Jurkat, Clone E6-1 (cell line): ENCODE results near the gene MED26.

Source experiments
- DNase-seq: peaks from one replicate; pipeline ENCODE4 v3.0.0-alpha.2; 2011; ENCODE audit warnings: low read depth, low spot score
- H3K4me3 ChIP-seq: 2 replicates; pipeline ENCODE4 v1.5.1; 2011; ENCODE audit warnings: mild to moderate bottlenecking, low read length, control low read depth, moderate library complexity

Gene MED26

GRCh38 chr19:16620018-16620417 is 8.0 kb downstream of the MED26 start:
- DNase-seq = no peak
- H3K4me3 ChIP-seq = no peak overlapping the region

- no peak overlapping the region for H3K4me3 ChIP-seq
- DNase-seq = no peak
Observed at GRCh38 chr19:16619457-16619856, 8.5 kb downstream of the MED26 start.

GRCh38 chr19:16618248-16618647 is 9.8 kb downstream of the MED26 start:
- DNase-seq = no peak
- H3K4me3 ChIP-seq = no peak overlapping the region

- DNase-seq = no peak
- H3K4me3 ChIP-seq = no peak overlapping the region
Observed at GRCh38 chr19:16615808-16616207, 12.2 kb downstream of the MED26 start.

- no peak for DNase-seq
- no peak overlapping the region for H3K4me3 ChIP-seq
Observed at GRCh38 chr19:16614941-16615340, 13.1 kb downstream of the MED26 start.

- DNase-seq = no peak
- no peak overlapping the region for H3K4me3 ChIP-seq
Observed at GRCh38 chr19:16613841-16614240, 14.2 kb downstream of the MED26 start.

GRCh38 chr19:16612636-16613035 is 15.4 kb downstream of the MED26 start:
- H3K4me3 ChIP-seq = no peak overlapping the region

GRCh38 chr19:16611121-16611520 is 16.9 kb downstream of the MED26 start:
- DNase-seq = no peak
- no peak overlapping the region for H3K4me3 ChIP-seq

More at GRCh38 chr19:16612636-16613035, 15.4 kb downstream of the MED26 start:
- DNase-seq = no peak

GRCh38 chr19:16609511-16610200 is 18.3 kb downstream of the MED26 start:
- no peak for DNase-seq
- H3K4me3 ChIP-seq = no peak overlapping the region

GRCh38 chr19:16608290-16608739 is 19.7 kb downstream of the MED26 start:
- no peak for DNase-seq
- no peak overlapping the region for H3K4me3 ChIP-seq

GRCh38 chr19:16607819-16608218 is 20.2 kb downstream of the MED26 start:
- no peak overlapping the region for H3K4me3 ChIP-seq
- no peak for DNase-seq

GRCh38 chr19:16605553-16605994 is 22.4 kb downstream of the MED26 start:
- no peak for DNase-seq
- no peak overlapping the region for H3K4me3 ChIP-seq

GRCh38 chr19:16605115-16605514 is 22.9 kb downstream of the MED26 start:
- H3K4me3 ChIP-seq = no peak overlapping the region

GRCh38 chr19:16604615-16605014 is 23.4 kb downstream of the MED26 start:
- no peak overlapping the region for H3K4me3 ChIP-seq
- DNase-seq = no peak

More at GRCh38 chr19:16605115-16605514, 22.9 kb downstream of the MED26 start:
- no peak for DNase-seq

GRCh38 chr19:16603090-16603489 is 24.9 kb downstream of the MED26 start:
- DNase-seq = no peak
- H3K4me3 ChIP-seq = no peak overlapping the region

- H3K4me3 ChIP-seq = no peak overlapping the region
- no peak for DNase-seq
Observed at GRCh38 chr19:16601378-16602052, 26.5 kb downstream of the MED26 start.

- no peak for DNase-seq
- no peak overlapping the region for H3K4me3 ChIP-seq
Observed at GRCh38 chr19:16600824-16601223, 27.2 kb downstream of the MED26 start.

GRCh38 chr19:16599655-16600346 is 28.2 kb downstream of the MED26 start:
- no peak overlapping the region for H3K4me3 ChIP-seq
- DNase-seq = no peak

- DNase-seq = no peak
- no peak overlapping the region for H3K4me3 ChIP-seq
Observed at GRCh38 chr19:16598848-16599247, 29.2 kb downstream of the MED26 start.

- no peak overlapping the region for H3K4me3 ChIP-seq
- DNase-seq = no peak
Observed at GRCh38 chr19:16596399-16596798, 31.6 kb downstream of the MED26 start.
